ENCODE measurements around the gene PHLDA3.

DNA sequence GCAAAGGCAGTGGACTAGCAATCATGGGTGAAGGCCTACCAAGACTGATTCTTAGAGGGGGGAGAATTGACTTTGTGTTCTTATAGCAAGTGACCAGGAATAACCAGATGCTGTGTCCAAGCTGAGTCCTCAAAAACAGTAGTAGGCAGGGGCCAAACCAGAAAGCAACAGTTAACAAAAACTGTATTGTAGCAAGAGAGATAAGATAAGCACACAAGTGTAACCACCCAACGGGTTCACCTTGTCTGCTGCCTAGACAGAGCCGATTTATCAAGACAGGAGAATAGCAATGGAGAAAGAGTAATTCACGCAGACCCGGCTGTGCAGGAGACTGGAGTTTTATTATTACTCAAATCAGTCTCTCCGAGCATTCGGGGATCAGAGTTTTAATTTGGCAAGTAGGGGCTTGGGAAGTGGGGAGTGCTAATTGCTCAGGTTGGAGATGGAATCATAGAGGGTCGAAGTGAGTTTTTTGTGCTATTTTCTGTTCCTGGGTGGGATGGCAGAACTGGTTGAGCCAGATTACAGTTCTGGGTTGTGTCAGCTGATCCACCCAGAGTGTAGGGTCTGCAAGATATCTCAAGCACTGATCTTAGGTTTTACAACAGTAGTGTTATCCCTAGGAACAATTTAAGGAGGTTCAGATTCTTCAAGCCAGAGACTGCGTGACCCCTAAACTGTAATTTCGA lies 46.2 kb upstream of the PHLDA3 start:
- TF ChIP-seq, protein P1, sequence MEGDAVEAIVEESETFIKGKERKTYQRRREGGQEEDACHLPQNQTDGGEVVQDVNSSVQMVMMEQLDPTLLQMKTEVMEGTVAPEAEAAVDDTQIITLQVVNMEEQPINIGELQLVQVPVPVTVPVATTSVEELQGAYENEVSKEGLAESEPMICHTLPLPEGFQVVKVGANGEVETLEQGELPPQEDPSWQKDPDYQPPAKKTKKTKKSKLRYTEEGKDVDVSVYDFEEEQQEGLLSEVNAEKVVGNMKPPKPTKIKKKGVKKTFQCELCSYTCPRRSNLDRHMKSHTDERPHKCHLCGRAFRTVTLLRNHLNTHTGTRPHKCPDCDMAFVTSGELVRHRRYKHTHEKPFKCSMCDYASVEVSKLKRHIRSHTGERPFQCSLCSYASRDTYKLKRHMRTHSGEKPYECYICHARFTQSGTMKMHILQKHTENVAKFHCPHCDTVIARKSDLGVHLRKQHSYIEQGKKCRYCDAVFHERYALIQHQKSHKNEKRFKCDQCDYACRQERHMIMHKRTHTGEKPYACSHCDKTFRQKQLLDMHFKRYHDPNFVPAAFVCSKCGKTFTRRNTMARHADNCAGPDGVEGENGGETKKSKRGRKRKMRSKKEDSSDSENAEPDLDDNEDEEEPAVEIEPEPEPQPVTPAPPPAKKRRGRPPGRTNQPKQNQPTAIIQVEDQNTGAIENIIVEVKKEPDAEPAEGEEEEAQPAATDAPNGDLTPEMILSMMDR (IDR thresholded peaks at IDR 0.05; ENCODE audit: borderline replicate concordance, extremely low read depth, low read length, poor library complexity, severe bottlenecking), result no peak
- TF ChIP-seq EZH2 (IDR thresholded peaks at IDR 0.05; ENCODE audit: borderline replicate concordance, low read depth, low read length, severe bottlenecking), result no peak

Data from DND-41 (cell line).